GM23338 (cell line): ENCODE results near the gene KRT6A. TPM values are rescaled to one million over a fixed set of nuclear protein-coding genes. Genes with fewer than 3 reads are reported as not detected.
"Not testable (repeated sequence)": the region's sequence is repeated elsewhere in the genome, so short reads cannot be mapped to it uniquely, and the experiment has no call there.

ENCODE experiments used
- ATAC-seq: fragments of 200-7000 bp; cut with Tn5 transposase; 3 replicates; pipeline ENCODE4 v1.9.1; 2020
- DNase-seq: peaks from one replicate; pipeline ENCODE4 v3.0.0-alpha.2; 2015; ENCODE audit warnings: low spot score
- H2AFZ ChIP-seq: fragments of 200-600 bp; sonication (generic); 2 replicates; pipeline ENCODE4 v1.8.0; 2016; ENCODE audit warnings: antibody characterized with exemption, mild to moderate bottlenecking, moderate library complexity
- H3F3A ChIP-seq: fragments of 200-600 bp; sonication (generic); replicated peaks from 2 replicates; pipeline ENCODE4 v1.8.0; 2017; ENCODE audit warnings: antibody characterized with exemption, mixed run types, low read depth
- H3K27ac ChIP-seq: fragments of 200-600 bp; sonication (generic); 2 replicates; pipeline ENCODE4 v1.6.1; 2016; ENCODE audit warnings: low read depth
- H3K27me3 ChIP-seq: fragments of 200-600 bp; sonication (generic); 2 replicates; pipeline ENCODE4 v1.8.0; 2016; ENCODE audit warnings: mild to moderate bottlenecking, mixed run types, moderate library complexity; ENCODE audit not compliant: insufficient read depth
- H3K36me3 ChIP-seq: fragments of 200-600 bp; sonication (generic); 2 replicates; pipeline ENCODE4 v1.8.0; 2016; ENCODE audit warnings: mild to moderate bottlenecking; ENCODE audit not compliant: insufficient read depth
- H3K4me1 ChIP-seq: fragments of 200-600 bp; sonication (generic); 2 replicates; pipeline ENCODE4 v1.8.0; 2016; ENCODE audit warnings: mild to moderate bottlenecking, moderate library complexity; ENCODE audit not compliant: insufficient read depth
- H3K4me2 ChIP-seq: fragments of 200-600 bp; sonication (generic); 2 replicates; pipeline ENCODE4 v1.7.1; 2017; ENCODE audit warnings: mixed run types
- H3K4me3 ChIP-seq: fragments of 200-600 bp; sonication (generic); 2 replicates; pipeline ENCODE4 v1.6.1; 2016; ENCODE audit warnings: mixed run types
- H3K79me2 ChIP-seq: fragments of 200-600 bp; sonication (generic); replicated peaks from 2 replicates; pipeline ENCODE4 v1.8.0; 2017; ENCODE audit warnings: mild to moderate bottlenecking; ENCODE audit not compliant: insufficient read depth
- H3K9me2 ChIP-seq: fragments of 200-600 bp; sonication (generic); 2 replicates; pipeline ENCODE4 v1.8.0; 2017; ENCODE audit not compliant: insufficient read depth
- H4K20me1 ChIP-seq: fragments of 200-600 bp; sonication (generic); replicated peaks from 2 replicates; pipeline ENCODE4 v1.8.0; 2017; ENCODE audit warnings: mild to moderate bottlenecking; ENCODE audit not compliant: insufficient read depth
- H3K27ac Mint-ChIP-seq: 2 replicates; pipeline ENCODE4 v1.8.0; 2020; ENCODE audit warnings: inconsistent platforms, mild to moderate bottlenecking, moderate library complexity, mixed read lengths
- H3K27me3 Mint-ChIP-seq: 3 replicates; pipeline ENCODE4 v1.8.0; 2022; ENCODE audit warnings: low read depth, mild to moderate bottlenecking, moderate library complexity, mixed read lengths, inconsistent platforms; ENCODE audit not compliant: insufficient read depth, poor library complexity
- H3K36me3 Mint-ChIP-seq: 3 replicates; pipeline ENCODE4 v1.8.0; 2021; ENCODE audit warnings: low read depth, mild to moderate bottlenecking, inconsistent platforms, moderate library complexity, mixed read lengths
- H3K4me1 Mint-ChIP-seq: 3 replicates; pipeline ENCODE4 v1.8.0; 2020; ENCODE audit warnings: mild to moderate bottlenecking, inconsistent platforms, mixed read lengths
- H3K4me3 Mint-ChIP-seq: 3 replicates; pipeline ENCODE4 v1.8.0; 2021; ENCODE audit warnings: moderate library complexity, mild to moderate bottlenecking, inconsistent platforms, mixed read lengths
- H3K9me3 Mint-ChIP-seq: 3 replicates; pipeline ENCODE4 v1.8.0; 2020; ENCODE audit warnings: moderate library complexity, mild to moderate bottlenecking, inconsistent platforms, mixed read lengths
- CREB1 ChIP-seq: fragments of 250-450 bp; sonication (Bioruptor Pico); IDR thresholded peaks from 2 replicates; pipeline ENCODE4 v1.5.0; 2020; ENCODE audit warnings: low read depth, mild to moderate bottlenecking, moderate library complexity
- EZH2 ChIP-seq: fragments of 200-600 bp; sonication (generic); IDR thresholded peaks from one replicate; pipeline ENCODE4 v1.8.0; 2017; ENCODE audit warnings: antibody characterized with exemption, mild to moderate bottlenecking, low read depth; ENCODE audit not compliant: unreplicated experiment
- EZH2phosphoT487 ChIP-seq: fragments of 200-600 bp; sonication (generic); IDR thresholded peaks from one replicate; pipeline ENCODE4 v1.8.1; 2018; ENCODE audit warnings: antibody characterized with exemption; ENCODE audit not compliant: unreplicated experiment
- JUNB ChIP-seq: IDR thresholded peaks from one replicate; pipeline ENCODE4 v1.6.1; 2016; ENCODE audit warnings: antibody characterized with exemption; ENCODE audit not compliant: unreplicated experiment
- NANOG ChIP-seq: IDR thresholded peaks from 2 replicates; pipeline ENCODE4 v1.6.1; 2016; ENCODE audit warnings: antibody characterized with exemption, borderline replicate concordance
- ZNF114 ChIP-seq: fragments of 250-450 bp; sonication (Bioruptor Pico); IDR thresholded peaks from 2 replicates; pipeline ENCODE4 v1.5.0; 2020; ENCODE audit warnings: mild to moderate bottlenecking, moderate library complexity
- ZNF331 ChIP-seq: fragments of 250-450 bp; sonication (Bioruptor Pico); IDR thresholded peaks from 2 replicates; pipeline ENCODE4 v1.5.0; 2020; ENCODE audit warnings: low read depth, mild to moderate bottlenecking, moderate library complexity
- polyA plus RNA-seq: library from polyadenylated mRNA; unstranded; fragments of >200 nt; fragmentation: Nextera tagmentation; extraction: Ambion mirVana; gene quantifications from 2 replicates; pipeline ENCODE4 v1.2.1, GENCODE V29; 2016
- total RNA-seq: library from RNA; depleted of rRNA; stranded (reverse); fragments of >200 nt; shearing (Covaris generic); gene quantifications from 2 replicates; pipeline ENCODE4 v1.2.3, GENCODE V29; 2014
- TF ChIP-seq, protein P1 (sequence below): IDR thresholded peaks from one replicate; pipeline ENCODE4 v1.6.1; 2018; ENCODE audit warnings: antibody characterized with exemption; ENCODE audit not compliant: unreplicated experiment
- TF ChIP-seq, protein P2 (sequence below), 2 experiments: fragments of 200-600 bp in 1 of 2; sonication (generic) in 1 of 2; conservative IDR thresholded peaks; 2 replicates each; pipeline versions ENCODE4 v1.5.1 to v1.6.1; 2016 to 2017; ENCODE audit warnings: antibody characterized with exemption in 2 of 2, low read depth in 2 of 2, mild to moderate bottlenecking in 2 of 2, moderate library complexity in 1 of 2

Gene KRT6A
- total and polyA plus RNA-seq, 2 experiments from 2014 or later: not detected

DNA sequence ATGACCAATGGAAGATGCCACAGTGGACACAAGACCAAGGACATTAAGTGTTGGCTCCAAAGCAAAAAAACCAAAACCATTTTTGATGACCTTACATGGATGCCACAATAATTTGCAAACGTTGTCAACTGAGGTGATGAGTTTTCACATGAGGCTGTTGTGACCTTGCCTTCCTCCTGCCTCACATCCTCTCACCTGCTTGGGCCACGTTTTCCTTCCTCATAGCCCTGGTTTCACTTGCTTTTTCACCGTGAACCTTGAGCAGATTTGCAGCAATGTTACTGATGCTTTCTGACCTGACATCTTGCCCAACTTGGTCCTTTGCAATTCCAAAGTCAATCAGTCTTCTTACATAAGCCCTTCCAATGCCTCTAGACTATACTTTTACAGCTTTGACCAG lies 44.8 kb downstream of the KRT6A start (continued):
- TF ChIP-seq EZH2: no peak
- TF ChIP-seq JUNB: no peak
- TF ChIP-seq, protein P1, sequence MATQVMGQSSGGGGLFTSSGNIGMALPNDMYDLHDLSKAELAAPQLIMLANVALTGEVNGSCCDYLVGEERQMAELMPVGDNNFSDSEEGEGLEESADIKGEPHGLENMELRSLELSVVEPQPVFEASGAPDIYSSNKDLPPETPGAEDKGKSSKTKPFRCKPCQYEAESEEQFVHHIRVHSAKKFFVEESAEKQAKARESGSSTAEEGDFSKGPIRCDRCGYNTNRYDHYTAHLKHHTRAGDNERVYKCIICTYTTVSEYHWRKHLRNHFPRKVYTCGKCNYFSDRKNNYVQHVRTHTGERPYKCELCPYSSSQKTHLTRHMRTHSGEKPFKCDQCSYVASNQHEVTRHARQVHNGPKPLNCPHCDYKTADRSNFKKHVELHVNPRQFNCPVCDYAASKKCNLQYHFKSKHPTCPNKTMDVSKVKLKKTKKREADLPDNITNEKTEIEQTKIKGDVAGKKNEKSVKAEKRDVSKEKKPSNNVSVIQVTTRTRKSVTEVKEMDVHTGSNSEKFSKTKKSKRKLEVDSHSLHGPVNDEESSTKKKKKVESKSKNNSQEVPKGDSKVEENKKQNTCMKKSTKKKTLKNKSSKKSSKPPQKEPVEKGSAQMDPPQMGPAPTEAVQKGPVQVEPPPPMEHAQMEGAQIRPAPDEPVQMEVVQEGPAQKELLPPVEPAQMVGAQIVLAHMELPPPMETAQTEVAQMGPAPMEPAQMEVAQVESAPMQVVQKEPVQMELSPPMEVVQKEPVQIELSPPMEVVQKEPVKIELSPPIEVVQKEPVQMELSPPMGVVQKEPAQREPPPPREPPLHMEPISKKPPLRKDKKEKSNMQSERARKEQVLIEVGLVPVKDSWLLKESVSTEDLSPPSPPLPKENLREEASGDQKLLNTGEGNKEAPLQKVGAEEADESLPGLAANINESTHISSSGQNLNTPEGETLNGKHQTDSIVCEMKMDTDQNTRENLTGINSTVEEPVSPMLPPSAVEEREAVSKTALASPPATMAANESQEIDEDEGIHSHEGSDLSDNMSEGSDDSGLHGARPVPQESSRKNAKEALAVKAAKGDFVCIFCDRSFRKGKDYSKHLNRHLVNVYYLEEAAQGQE: no peak
- no peak for TF ChIP-seq EZH2phosphoT487
- no peak for TF ChIP-seq ZNF114 (CRISPR knock-in tag)
- no peak for TF ChIP-seq NANOG
- TF ChIP-seq, protein P2, sequence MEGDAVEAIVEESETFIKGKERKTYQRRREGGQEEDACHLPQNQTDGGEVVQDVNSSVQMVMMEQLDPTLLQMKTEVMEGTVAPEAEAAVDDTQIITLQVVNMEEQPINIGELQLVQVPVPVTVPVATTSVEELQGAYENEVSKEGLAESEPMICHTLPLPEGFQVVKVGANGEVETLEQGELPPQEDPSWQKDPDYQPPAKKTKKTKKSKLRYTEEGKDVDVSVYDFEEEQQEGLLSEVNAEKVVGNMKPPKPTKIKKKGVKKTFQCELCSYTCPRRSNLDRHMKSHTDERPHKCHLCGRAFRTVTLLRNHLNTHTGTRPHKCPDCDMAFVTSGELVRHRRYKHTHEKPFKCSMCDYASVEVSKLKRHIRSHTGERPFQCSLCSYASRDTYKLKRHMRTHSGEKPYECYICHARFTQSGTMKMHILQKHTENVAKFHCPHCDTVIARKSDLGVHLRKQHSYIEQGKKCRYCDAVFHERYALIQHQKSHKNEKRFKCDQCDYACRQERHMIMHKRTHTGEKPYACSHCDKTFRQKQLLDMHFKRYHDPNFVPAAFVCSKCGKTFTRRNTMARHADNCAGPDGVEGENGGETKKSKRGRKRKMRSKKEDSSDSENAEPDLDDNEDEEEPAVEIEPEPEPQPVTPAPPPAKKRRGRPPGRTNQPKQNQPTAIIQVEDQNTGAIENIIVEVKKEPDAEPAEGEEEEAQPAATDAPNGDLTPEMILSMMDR (conservative IDR thresholded peaks at IDR 0.05; ENCODE audit: low read depth in 2 of 2): no peak

DNA sequence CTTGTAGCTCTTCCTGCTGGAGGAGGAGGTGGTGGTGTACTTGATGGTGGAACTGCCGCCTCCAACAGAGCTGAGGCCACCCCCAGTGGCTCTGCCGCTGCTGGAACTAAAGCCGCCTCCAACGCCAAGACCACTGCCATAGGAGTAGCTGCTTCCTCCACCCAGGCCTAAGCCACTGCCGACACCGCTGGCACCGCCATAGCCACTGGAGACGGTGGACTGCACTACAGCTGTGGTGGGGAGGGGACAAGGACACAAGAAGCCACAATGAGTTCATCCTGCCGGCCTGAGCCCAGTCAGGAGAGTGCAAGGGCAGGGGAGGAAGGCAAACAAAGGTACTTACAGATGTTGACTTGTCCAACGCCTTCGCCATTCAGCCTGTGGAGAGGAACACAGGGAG lies 45.9 kb downstream of the KRT6A start:
- not testable (repeated sequence) for H2AFZ ChIP-seq, H3K4me1 ChIP-seq, H3K79me2 ChIP-seq, H3F3A ChIP-seq, H3K27me3 Mint-ChIP-seq, H3K9me2 ChIP-seq, H3K36me3 Mint-ChIP-seq, H3K27ac ChIP-seq, ATAC-seq, H3K27ac Mint-ChIP-seq, H3K36me3 ChIP-seq, H3K4me3 ChIP-seq, H3K4me3 Mint-ChIP-seq, H3K4me2 ChIP-seq, DNase-seq, H4K20me1 ChIP-seq, H3K27me3 ChIP-seq, H3K9me3 Mint-ChIP-seq
- peaks cover 10% of the 10 kb centered on the region for H3K4me1 Mint-ChIP-seq

DNA sequence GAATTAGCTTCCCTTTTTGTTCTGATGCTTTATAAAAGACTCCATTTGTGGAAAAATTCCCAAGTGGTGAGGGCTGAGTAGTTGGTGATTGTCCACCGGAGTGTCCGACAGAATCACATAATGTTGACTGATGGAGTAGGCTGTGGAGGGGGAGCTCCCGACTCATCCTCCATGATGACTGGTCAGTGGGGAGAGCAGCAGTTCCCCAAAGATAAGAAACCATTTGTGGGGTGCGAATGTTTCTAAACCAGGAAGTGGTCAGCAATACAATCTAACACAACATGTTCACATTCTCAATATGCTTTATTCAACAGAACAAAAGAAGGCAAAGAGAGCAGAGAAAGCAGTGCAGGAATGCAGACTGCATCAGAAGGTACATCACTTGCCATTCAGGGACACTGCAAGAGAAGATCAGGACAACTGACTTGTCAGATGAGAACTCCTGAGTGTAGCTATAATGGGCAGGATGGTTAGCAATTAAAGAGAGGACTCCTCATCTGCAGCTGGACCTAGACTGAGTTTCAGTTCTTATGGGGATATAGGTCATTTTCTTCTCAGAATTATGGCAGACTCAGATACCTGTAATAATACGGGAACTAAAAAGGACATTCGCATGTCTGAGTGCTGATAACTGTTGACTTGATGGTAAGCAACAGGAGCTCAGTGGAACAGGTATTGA lies 46.6 kb downstream of the KRT6A start:
- ATAC-seq: no peak
- Histone ChIP-seq H3K36me3 (no peaks in the 10 kb centered on the region), H3K79me2 (no peaks in the 10 kb centered on the region), H3K4me1 (peaks cover 5% of the 10 kb centered on the region; the same call in 1 of the 2 replicates), H3K27ac (no peak overlapping the region), H3K27me3 (no peaks in the 10 kb centered on the region), H3K9me2 (no peaks in the 10 kb centered on the region), H4K20me1 (no peaks in the 10 kb centered on the region), H3K4me3 (no peak overlapping the region), H3K4me2 (no peak overlapping the region), H3F3A (no peaks in the 10 kb centered on the region), H2AFZ (no peak overlapping the region)
- Mint-ChIP-seq H3K36me3 (no peaks in the 10 kb centered on the region; the same call in 2 of the 3 replicates), H3K27me3 (peaks cover 2% of the 10 kb centered on the region), H3K9me3 (no peaks in the 10 kb centered on the region; the same call in 1 of the 3 replicates), H3K27ac (no peak overlapping the region), H3K4me1 (peaks cover 17% of the 10 kb centered on the region), H3K4me3 (no peak overlapping the region)
- no peak for DNase-seq
- TF ChIP-seq EZH2 (no peak), ZNF114 (CRISPR knock-in tag) (no peak), CREB1 (CRISPR knock-in tag) (no peak), ZNF331 (CRISPR knock-in tag) (no peak)
